Glomerular visceral epithelial cell (primary cell): Measurements from ENCODE around the gene NXPH3.

Experiments
- DNase-seq: peaks from one replicate; pipeline ENCODE4 v3.0.0-alpha.2; 2016; ENCODE audit errors: extremely low spot score

The NXPH3 gene

GRCh38 chr17:49576088-49576916 is 631 bp downstream of the NXPH3 start:
- peak; percentile 49 for DNase-seq

GRCh38 chr17:49576917-49577649 is 1.4 kb downstream of the NXPH3 start:
- no peak for DNase-seq

- no peak for DNase-seq
Measured at GRCh38 chr17:49577650-49577934, 1.9 kb downstream of the NXPH3 start.

GRCh38 chr17:49577963-49578362 is 2.3 kb downstream of the NXPH3 start:
- no peak for DNase-seq

GRCh38 chr17:49578414-49578813 is 2.7 kb downstream of the NXPH3 start:
- DNase-seq = no peak

GRCh38 chr17:49578952-49579500 is 3.4 kb downstream of the NXPH3 start:
- no peak for DNase-seq

- DNase-seq = no peak
Measured at GRCh38 chr17:49579522-49579921, 3.9 kb downstream of the NXPH3 start.

GRCh38 chr17:49580055-49580721 is 4.5 kb downstream of the NXPH3 start:
- no peak for DNase-seq

- DNase-seq = no peak
Measured at GRCh38 chr17:49580981-49581647, 5.4 kb downstream of the NXPH3 start.

GRCh38 chr17:49581648-49581998 is 6.0 kb downstream of the NXPH3 start:
- DNase-seq = no peak

GRCh38 chr17:49582055-49582722 is 6.5 kb downstream of the NXPH3 start:
- DNase-seq = no peak

- DNase-seq = peak; percentile 59
Measured at GRCh38 chr17:49582789-49583188, 7.1 kb downstream of the NXPH3 start.

- DNase-seq = no peak
Measured at GRCh38 chr17:49583226-49583625, 7.6 kb downstream of the NXPH3 start.

- no peak for DNase-seq
Measured at GRCh38 chr17:49583889-49584288, 8.2 kb downstream of the NXPH3 start.

GRCh38 chr17:49585422-49586027 is 9.9 kb downstream of the NXPH3 start:
- no peak for DNase-seq

- DNase-seq = no peak
Measured at GRCh38 chr17:49587366-49588073, 11.8 kb downstream of the NXPH3 start.

GRCh38 chr17:49588312-49588711 is 12.6 kb downstream of the NXPH3 start:
- no peak for DNase-seq

GRCh38 chr17:49588726-49589576 is 13.3 kb downstream of the NXPH3 start:
- peak; percentile 26 for DNase-seq

GRCh38 chr17:49589577-49589927 is 13.9 kb downstream of the NXPH3 start:
- DNase-seq = no peak

GRCh38 chr17:49590874-49591273 is 15.2 kb downstream of the NXPH3 start:
- no peak for DNase-seq
